KOPT-K1 (cell line): ENCODE results near the gene USP9X.
"Not testable (repeated sequence)": the region's sequence is repeated elsewhere in the genome, so short reads cannot be mapped to it uniquely, and the experiment has no call there.

ENCODE experiments used
- H3K27ac ChIP-seq: fragments of 200-600 bp; sonication (generic); 2 replicates; pipeline ENCODE4 v1.5.1; 2016; ENCODE audit warnings: antibody characterized with exemption, mild to moderate bottlenecking, low read depth, low read length; ENCODE audit not compliant: poor library complexity, severe bottlenecking
- H3K36me3 ChIP-seq: fragments of 200-600 bp; sonication (generic); 2 replicates; pipeline ENCODE4 v1.5.1; 2017; ENCODE audit warnings: antibody characterized with exemption, mild to moderate bottlenecking, low read length, moderate library complexity; ENCODE audit not compliant: insufficient read depth
- H3K9me3 ChIP-seq: fragments of 200-600 bp; sonication (generic); 2 replicates; pipeline ENCODE4 v1.5.1; 2017; ENCODE audit warnings: antibody characterized with exemption, low read length, mild to moderate bottlenecking; ENCODE audit not compliant: insufficient read depth, poor library complexity, severe bottlenecking

Gene USP9X

GRCh38 chrX:41100819-41101218 lies 15.6 kb downstream of the USP9X start:
- no peak overlapping the region for H3K27ac ChIP-seq

GRCh38 chrX:41105005-41105404 lies 19.8 kb downstream of the USP9X start:
- no peaks in the 10 kb centered on the region for H3K36me3 ChIP-seq
- no peaks in the 10 kb centered on the region for H3K9me3 ChIP-seq
- no peak overlapping the region for H3K27ac ChIP-seq

More at GRCh38 chrX:41100819-41101218, 15.6 kb downstream of the USP9X start:
- Histone ChIP-seq H3K36me3 (no peaks in the 10 kb centered on the region), H3K9me3 (no peaks in the 10 kb centered on the region)

- not testable (repeated sequence) for H3K9me3 ChIP-seq, H3K36me3 ChIP-seq, H3K27ac ChIP-seq
These were observed 21.0 kb downstream of the USP9X start for GRCh38 chrX:41106257-41106656.

- Histone ChIP-seq H3K36me3 (no peaks in the 10 kb centered on the region), H3K27ac (no peak overlapping the region), H3K9me3 (no peaks in the 10 kb centered on the region)
These were observed 22.8 kb downstream of the USP9X start for GRCh38 chrX:41108007-41108406.

- no peaks in the 10 kb centered on the region for H3K9me3 ChIP-seq
- no peaks in the 10 kb centered on the region for H3K36me3 ChIP-seq
- H3K27ac ChIP-seq, result no peak overlapping the region
These were observed 23.4 kb downstream of the USP9X start for GRCh38 chrX:41108463-41109205.

GRCh38 chrX:41110801-41111625 lies 25.8 kb downstream of the USP9X start:
- H3K27ac ChIP-seq, result peak overlapping the region; percentile 18
- no peaks in the 10 kb centered on the region for H3K9me3 ChIP-seq
- H3K36me3 ChIP-seq, result no peaks in the 10 kb centered on the region

GRCh38 chrX:41115104-41115425 lies 29.8 kb downstream of the USP9X start:
- H3K36me3 ChIP-seq, H3K9me3 ChIP-seq, H3K27ac ChIP-seq: not testable (repeated sequence)

GRCh38 chrX:41116948-41117347 lies 31.7 kb downstream of the USP9X start:
- Histone ChIP-seq H3K36me3 (no peaks in the 10 kb centered on the region; the same call in 1 of the 2 replicates), H3K27ac (no peak overlapping the region), H3K9me3 (no peaks in the 10 kb centered on the region)

- Histone ChIP-seq H3K27ac (no peak overlapping the region), H3K9me3 (no peaks in the 10 kb centered on the region), H3K36me3 (no peaks in the 10 kb centered on the region; the same call in 1 of the 2 replicates)
These were observed 32.9 kb downstream of the USP9X start for GRCh38 chrX:41118156-41118555.

GRCh38 chrX:41119803-41120202 lies 34.6 kb downstream of the USP9X start:
- Histone ChIP-seq H3K9me3 (no peaks in the 10 kb centered on the region), H3K27ac (no peak overlapping the region), H3K36me3 (peaks cover 4% of the 10 kb centered on the region)

GRCh38 chrX:41121766-41122165 lies 36.5 kb downstream of the USP9X start:
- Histone ChIP-seq H3K9me3 (no peaks in the 10 kb centered on the region), H3K27ac (no peak overlapping the region), H3K36me3 (peaks cover 4% of the 10 kb centered on the region)

- H3K27ac ChIP-seq, result no peak overlapping the region
- H3K36me3 ChIP-seq, result peaks cover 4% of the 10 kb centered on the region
These were observed 37.5 kb downstream of the USP9X start for GRCh38 chrX:41122664-41123257.

GRCh38 chrX:41127477-41128192 lies 42.4 kb downstream of the USP9X start:
- Histone ChIP-seq H3K9me3 (no peaks in the 10 kb centered on the region), H3K27ac (no peak overlapping the region), H3K36me3 (peaks cover 19% of the 10 kb centered on the region)

More at GRCh38 chrX:41122664-41123257, 37.5 kb downstream of the USP9X start:
- no peaks in the 10 kb centered on the region for H3K9me3 ChIP-seq

GRCh38 chrX:41128955-41129354 lies 43.7 kb downstream of the USP9X start:
- Histone ChIP-seq H3K27ac (no peak overlapping the region), H3K9me3 (no peaks in the 10 kb centered on the region), H3K36me3 (peaks cover 25% of the 10 kb centered on the region)

GRCh38 chrX:41131766-41132165 lies 46.5 kb downstream of the USP9X start:
- Histone ChIP-seq H3K9me3 (no peaks in the 10 kb centered on the region), H3K36me3 (peaks cover 51% of the 10 kb centered on the region), H3K27ac (no peak overlapping the region)
